ENCODE results near the gene MUSTN1. TPM values are rescaled to one million over a fixed set of nuclear protein-coding genes. Genes with fewer than 3 reads are reported as not detected.

The MUSTN1 gene
- total and polyA plus RNA-seq, 2 of the 13 experiments (the other 11 are each of a cell fraction or from before 2014, with no cell fraction given) = 0.84 to 1.4 TPM

DNA sequence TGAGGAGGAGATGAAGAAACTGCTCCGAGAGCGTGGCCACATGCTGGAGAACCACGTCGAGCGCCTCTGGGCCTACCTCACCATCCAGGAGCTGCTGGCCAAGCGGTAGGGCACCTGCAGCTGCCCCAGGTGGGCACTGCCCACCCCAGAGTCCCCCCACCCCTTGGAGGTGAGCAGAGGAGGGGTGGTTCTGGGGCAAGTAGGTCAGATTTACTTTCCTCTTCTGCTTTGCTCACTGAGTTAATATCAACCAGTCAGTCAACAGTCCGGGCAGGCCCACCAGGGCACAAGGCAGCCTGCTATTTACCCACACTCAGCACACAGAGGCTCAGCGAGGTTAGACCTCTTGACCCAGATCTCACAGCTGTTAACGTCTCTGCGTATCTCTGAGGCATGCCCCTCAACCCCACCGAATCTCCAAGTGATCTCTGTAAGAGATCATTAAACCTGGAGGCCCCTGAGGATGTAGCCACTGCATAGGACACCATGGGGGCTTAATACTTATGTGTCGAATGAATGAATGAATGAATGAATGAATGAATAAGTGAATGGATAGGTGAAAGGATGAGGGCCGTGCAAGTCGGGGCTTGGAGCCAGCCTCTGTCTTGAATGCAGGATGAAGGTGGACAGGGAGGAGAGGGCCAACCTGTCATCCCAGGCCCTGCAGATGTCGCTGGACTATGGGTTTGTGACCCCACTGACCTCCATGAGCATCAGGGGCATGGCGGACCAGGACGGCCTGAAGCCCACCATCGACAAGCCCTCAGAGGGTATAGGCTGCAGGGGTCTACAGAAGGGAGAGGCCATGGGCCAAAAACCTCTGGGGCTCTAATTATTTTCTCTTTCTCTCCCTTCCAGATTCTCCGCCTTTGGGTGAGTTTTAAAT, 48.2 kb downstream of the MUSTN1 start (continued):
- no peak for TF ChIP-seq KLF15 (CRISPR knock-in tag; IDR thresholded peaks at IDR 0.05; ENCODE audit: borderline replicate concordance)
- TF ChIP-seq ETV6 (CRISPR knock-in tag; conservative IDR thresholded peaks at IDR 0.05) = no peak
- TF ChIP-seq AFF4 (CRISPR knock-in tag; IDR thresholded peaks at IDR 0.05) = no peak
- TF ChIP-seq, protein P1, sequence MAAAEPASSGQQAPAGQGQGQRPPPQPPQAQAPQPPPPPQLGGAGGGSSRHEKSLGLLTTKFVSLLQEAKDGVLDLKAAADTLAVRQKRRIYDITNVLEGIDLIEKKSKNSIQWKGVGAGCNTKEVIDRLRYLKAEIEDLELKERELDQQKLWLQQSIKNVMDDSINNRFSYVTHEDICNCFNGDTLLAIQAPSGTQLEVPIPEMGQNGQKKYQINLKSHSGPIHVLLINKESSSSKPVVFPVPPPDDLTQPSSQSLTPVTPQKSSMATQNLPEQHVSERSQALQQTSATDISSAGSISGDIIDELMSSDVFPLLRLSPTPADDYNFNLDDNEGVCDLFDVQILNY (CRISPR knock-in tag; conservative IDR thresholded peaks at IDR 0.05) = no peak
- TF ChIP-seq HOXA7 (CRISPR knock-in tag; IDR thresholded peaks at IDR 0.05) = no peak
- TF ChIP-seq ZNF432 (CRISPR knock-in tag; IDR thresholded peaks at IDR 0.05; ENCODE audit: borderline replicate concordance) = no peak
- TF ChIP-seq ZNF615 (CRISPR knock-in tag; IDR thresholded peaks at IDR 0.05; ENCODE audit: borderline replicate concordance) = no peak
- TF ChIP-seq HOXA5 (CRISPR knock-in tag; IDR thresholded peaks at IDR 0.05) = no peak
- no peak for TF ChIP-seq MAF1 (CRISPR knock-in tag; IDR thresholded peaks at IDR 0.05; ENCODE audit: borderline replicate concordance)
- no peak for TF ChIP-seq STAG1 (CRISPR knock-in tag; IDR thresholded peaks at IDR 0.05)
- TF ChIP-seq, protein P2, sequence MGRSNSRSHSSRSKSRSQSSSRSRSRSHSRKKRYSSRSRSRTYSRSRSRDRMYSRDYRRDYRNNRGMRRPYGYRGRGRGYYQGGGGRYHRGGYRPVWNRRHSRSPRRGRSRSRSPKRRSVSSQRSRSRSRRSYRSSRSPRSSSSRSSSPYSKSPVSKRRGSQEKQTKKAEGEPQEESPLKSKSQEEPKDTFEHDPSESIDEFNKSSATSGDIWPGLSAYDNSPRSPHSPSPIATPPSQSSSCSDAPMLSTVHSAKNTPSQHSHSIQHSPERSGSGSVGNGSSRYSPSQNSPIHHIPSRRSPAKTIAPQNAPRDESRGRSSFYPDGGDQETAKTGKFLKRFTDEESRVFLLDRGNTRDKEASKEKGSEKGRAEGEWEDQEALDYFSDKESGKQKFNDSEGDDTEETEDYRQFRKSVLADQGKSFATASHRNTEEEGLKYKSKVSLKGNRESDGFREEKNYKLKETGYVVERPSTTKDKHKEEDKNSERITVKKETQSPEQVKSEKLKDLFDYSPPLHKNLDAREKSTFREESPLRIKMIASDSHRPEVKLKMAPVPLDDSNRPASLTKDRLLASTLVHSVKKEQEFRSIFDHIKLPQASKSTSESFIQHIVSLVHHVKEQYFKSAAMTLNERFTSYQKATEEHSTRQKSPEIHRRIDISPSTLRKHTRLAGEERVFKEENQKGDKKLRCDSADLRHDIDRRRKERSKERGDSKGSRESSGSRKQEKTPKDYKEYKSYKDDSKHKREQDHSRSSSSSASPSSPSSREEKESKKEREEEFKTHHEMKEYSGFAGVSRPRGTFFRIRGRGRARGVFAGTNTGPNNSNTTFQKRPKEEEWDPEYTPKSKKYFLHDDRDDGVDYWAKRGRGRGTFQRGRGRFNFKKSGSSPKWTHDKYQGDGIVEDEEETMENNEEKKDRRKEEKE (IDR thresholded peaks at IDR 0.05) = no peak
- no peak for TF ChIP-seq ZNF678 (CRISPR knock-in tag; IDR thresholded peaks at IDR 0.05)
- TF ChIP-seq, protein P3, sequence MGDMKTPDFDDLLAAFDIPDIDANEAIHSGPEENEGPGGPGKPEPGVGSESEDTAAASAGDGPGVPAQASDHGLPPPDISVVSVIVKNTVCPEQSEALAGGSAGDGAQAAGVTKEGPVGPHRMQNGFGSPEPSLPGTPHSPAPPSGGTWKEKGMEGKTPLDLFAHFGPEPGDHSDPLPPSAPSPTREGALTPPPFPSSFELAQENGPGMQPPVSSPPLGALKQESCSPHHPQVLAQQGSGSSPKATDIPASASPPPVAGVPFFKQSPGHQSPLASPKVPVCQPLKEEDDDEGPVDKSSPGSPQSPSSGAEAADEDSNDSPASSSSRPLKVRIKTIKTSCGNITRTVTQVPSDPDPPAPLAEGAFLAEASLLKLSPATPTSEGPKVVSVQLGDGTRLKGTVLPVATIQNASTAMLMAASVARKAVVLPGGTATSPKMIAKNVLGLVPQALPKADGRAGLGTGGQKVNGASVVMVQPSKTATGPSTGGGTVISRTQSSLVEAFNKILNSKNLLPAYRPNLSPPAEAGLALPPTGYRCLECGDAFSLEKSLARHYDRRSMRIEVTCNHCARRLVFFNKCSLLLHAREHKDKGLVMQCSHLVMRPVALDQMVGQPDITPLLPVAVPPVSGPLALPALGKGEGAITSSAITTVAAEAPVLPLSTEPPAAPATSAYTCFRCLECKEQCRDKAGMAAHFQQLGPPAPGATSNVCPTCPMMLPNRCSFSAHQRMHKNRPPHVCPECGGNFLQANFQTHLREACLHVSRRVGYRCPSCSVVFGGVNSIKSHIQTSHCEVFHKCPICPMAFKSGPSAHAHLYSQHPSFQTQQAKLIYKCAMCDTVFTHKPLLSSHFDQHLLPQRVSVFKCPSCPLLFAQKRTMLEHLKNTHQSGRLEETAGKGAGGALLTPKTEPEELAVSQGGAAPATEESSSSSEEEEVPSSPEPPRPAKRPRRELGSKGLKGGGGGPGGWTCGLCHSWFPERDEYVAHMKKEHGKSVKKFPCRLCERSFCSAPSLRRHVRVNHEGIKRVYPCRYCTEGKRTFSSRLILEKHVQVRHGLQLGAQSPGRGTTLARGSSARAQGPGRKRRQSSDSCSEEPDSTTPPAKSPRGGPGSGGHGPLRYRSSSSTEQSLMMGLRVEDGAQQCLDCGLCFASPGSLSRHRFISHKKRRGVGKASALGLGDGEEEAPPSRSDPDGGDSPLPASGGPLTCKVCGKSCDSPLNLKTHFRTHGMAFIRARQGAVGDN (CRISPR knock-in tag; IDR thresholded peaks at IDR 0.05) = peak; percentile 77
- TF ChIP-seq, protein P4, sequence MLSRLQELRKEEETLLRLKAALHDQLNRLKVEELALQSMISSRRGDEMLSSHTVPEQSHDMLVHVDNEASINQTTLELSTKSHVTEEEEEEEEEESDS (CRISPR knock-in tag; IDR thresholded peaks at IDR 0.05; ENCODE audit: borderline replicate concordance) = no peak
- no peak for TF ChIP-seq TMF1 (CRISPR knock-in tag; IDR thresholded peaks at IDR 0.05; ENCODE audit: low read depth)
